Stimulated activated CD8-positive, alpha-beta memory T cell treated with anti-CD3 and anti-CD28 coated beads, Interleukin-4, amount 100 ng/mL, for 4 hours (primary cell): ENCODE data around the gene RNF151.

ENCODE experiments used
- DNase-seq, 2 donors: peaks; one replicate each; pipeline ENCODE4 v3.0.0-alpha.2; 2020; ENCODE audit warnings: low read depth in 2 of 2, low spot score in 1 of 2

The RNF151 gene

DNA sequence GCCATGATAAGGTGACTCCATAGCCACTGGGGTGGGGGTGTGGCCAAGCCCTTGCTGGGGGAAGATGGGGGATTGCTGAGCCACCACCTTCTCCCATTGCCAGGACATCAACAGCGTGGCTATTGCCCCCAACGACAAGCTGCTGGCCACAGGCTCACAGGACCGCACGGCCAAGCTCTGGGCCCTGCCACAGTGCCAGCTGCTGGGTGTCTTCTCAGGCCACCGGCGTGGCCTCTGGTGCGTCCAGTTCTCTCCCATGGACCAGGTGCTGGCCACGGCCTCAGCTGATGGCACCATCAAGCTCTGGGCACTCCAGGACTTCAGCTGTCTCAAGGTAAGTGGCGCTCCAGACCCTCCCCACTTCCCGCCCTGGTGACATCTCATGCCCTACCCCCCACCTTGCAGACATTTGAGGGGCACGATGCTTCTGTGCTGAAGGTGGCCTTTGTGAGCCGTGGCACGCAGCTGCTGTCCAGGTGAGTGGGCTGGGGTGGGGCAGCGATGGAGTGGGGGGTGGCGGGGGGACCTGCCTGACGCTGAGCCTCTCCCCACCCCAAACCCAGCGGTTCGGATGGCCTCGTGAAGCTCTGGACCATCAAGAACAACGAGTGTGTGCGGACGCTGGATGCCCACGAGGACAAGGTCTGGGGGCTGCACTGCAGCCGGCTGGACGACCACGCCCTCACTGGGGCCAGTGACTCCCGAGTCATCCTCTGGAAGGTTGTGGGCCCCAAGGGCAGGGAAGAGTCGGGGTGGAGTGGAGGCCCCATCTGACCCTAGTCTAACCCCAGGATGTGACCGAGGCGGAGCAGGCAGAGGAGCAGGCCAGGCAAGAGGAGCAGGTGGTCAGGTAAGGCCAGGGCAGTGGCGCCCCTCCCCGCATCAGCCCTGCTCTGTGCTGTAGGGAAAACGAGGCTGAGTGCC lies 10.6 kb downstream of the RNF151 start:
- DNase-seq, result no peak

DNA sequence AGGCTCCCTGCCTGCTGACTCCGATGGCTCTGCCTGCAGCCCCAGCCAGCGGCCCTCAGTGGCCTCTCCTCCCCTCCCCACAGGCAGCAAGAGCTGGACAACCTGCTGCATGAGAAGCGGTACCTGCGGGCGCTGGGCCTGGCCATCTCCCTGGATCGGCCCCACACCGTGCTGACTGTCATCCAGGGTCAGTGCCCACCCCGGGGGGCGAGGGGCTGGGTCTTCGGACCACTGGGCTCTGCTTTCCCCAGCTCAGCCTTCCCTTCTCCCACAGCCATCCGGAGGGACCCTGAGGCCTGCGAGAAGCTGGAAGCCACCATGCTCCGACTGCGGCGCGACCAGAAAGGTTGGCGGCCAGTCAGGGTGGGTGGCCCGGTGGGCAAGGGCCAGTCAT lies 11.2 kb downstream of the RNF151 start:
- DNase-seq, result no peak

GRCh38 chr16:1978476-1979120 lies 11.9 kb downstream of the RNF151 start:
- no peak for DNase-seq

- no peak for DNase-seq
Observed at GRCh38 chr16:1979271-1980029, 12.8 kb downstream of the RNF151 start.

- DNase-seq, result no peak
Observed at GRCh38 chr16:1980030-1980769, 13.5 kb downstream of the RNF151 start.

- DNase-seq, result no peak
Observed at GRCh38 chr16:1980770-1981087, 14.1 kb downstream of the RNF151 start.

- no peak for DNase-seq
Observed at GRCh38 chr16:1981398-1981836, 14.8 kb downstream of the RNF151 start, which contains the start of gene NOXO1. Gene NOXO1, minus strand, starts transcription at chr16:1981469. Its CDS starts 290 bp downstream, at chr16:1981179.

DNA sequence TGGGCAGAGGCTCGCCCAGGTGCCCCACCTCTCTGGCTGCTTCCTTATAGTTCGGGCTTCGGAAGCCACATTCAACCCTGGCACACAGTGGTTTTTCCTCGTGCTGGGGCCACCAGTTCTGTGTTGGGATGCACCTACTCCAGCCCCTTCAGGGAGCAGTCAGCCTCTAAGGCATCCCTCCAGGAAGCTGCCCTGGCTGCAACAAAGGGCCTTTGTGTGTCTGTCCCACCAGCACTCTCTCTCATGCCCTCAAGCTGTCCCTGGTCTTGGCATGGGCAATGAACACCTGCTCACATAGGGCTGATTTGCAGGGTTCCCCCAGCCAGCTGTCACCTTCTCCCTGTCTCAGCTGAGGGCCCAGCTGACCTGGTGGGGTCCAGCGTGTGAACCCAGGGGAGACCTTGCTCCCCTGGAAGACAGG lies 15.4 kb downstream of the RNF151 start:
- no peak for DNase-seq

DNA sequence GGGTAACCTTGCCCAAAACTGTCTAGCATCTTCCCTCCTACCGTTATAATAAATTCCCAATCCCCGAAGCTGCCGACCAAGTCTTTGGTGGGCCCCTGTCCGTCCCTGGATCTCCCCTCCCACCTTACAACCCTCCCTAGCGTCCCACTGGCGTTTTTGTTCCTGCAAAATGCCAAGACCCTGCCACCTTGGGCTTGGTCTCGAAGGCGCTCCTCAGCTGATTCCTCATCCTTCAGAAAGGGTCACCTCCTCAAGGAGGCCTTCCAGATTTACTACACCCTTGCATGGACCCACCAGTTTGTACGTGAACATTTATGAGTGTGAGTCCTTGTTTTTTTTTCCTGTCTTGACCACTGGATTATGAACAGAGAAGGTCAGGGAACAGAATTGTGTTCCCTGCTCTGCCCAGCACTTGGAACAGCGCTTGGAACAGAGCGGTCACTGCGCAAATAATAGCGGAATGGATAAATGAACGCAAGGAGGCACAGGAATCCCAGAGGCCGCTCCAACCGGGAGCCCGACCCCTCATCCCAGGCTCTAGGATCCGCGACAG lies 16.4 kb downstream of the RNF151 start:
- DNase-seq, result no peak

DNA sequence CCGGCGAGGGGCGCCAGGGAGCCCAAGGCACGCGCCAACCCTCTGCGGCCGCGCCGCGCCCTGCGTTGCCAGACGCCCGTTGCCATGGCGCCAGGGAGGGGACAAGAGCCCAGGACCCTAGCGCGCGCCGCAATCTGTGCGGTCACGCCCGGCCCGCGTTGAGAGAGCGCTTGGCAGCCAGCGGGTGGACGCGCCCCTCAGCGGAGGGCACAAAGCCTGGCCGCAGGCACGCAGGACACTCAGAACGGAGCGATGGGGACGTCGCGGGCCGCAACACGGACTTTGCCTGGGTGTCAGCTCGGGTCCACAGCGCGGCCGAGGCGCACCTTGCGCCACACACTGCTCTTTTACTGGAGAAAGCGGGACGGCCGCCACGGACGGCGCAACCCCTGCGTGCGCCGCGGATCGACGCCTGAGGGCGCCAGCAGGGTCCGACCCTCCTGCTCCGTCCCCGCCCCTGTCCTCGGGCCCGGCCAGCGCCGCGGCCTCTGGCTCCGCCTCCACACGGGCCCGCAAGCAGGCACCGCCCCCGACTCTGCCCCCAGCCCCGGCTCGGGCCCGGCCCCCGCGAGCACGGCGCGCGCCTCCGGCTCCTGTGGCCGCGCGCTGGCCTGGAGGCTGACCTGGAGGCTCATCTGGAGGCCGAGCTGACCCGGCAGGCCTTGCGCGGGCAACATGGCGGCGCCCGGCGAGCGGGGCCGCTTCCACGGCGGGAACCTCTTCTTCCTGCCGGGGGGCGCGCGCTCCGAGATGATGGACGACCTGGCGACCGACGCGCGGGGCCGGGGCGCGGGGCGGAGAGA lies 17.1 kb downstream of the RNF151 start, which contains the start of gene GFER:
Gene GFER, plus strand, starts transcription at position 650 of the 803 bp plus-strand sequence. Its CDS starts 26 bp downstream, at position 676.
- no peak for DNase-seq

DNA sequence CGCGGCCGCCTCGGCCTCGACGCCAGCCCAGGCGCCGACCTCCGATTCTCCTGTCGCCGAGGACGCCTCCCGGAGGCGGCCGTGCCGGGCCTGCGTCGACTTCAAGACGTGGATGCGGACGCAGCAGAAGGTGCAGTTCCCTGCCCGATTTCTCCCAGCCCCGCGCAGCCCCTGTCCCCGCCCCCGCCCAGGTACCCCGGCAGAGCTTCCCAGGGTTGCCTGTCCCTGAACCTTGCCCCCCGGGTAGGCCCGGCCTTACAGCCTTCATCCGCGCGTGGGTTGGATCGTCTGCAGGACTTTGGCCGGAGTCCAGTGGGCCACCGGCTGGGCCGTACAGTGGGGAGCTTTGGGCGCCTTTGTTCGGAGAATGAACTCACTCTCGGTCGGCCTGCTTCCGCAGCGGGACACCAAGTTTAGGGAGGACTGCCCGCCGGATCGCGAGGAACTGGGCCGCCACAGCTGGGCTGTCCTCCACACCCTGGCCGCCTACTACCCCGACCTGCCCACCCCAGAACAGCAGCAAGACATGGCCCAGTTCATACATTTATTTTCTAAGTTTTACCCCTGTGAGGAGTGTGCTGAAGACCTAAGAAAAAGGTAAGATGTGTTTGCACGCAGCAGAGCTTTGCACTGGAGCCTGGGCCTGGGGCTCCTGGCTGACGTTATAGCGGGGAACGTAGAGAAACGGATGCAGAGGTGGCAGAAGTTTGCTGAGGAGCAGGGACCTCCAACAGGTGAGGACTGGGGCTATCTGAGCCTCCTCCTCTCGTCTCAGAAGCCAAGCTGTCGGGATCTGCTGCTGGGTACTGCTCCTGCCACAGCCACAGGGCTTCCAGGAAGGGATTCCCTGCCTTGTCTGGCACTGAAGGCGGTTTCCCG lies 17.9 kb downstream of the RNF151 start:
- no peak for DNase-seq

- DNase-seq, result no peak
Observed at GRCh38 chr16:1985466-1986150, 19.0 kb downstream of the RNF151 start.

- no peak for DNase-seq
Observed at GRCh38 chr16:1987198-1987597, 20.5 kb downstream of the RNF151 start.

DNA sequence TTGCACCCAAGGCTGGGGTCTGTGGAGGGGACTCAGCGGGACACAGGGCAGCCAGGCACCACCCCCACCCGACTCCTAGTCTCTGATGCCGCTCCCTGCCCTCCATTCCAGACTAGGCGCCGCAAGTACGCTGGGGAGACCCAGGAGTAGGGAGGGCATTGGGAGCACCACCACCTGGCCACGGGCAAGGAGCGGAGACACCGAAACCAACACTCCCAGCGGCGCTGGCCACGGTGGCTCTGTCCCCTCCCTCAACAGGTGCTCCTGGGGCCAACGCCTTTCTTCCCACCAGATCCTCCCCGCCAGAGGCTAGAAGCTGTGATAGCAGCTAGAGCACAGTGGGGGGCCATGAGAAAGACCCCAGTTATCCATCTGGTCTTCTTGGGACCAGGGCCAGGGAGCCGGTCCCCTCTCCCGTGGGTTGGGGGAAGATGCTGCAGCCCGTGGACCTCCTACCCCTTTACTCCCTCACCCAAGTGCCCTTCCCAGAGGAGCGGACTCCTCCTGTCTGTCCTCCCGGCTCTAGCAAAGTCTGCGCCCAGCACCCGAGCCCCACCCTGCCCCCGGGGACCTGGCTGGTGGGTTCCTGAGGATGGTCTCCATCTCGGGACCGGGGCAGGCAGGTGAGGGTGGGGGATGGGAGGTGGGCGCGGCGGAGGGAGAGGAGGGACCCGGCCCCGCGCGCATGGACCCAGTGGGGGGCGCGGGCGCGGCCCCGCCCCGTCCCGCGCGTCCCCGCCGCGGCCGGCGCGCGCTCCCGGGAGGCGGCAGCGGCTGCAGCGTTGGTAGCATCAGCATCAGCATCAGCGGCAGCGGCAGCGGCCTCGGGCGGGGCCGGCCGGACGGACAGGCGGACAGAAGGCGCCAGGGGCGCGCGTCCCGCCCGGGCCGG lies 22.8 kb downstream of the RNF151 start, which contains the start of gene SYNGR3:
Gene SYNGR3, plus strand, starts transcription at position 762 of the 892 bp plus-strand sequence. CDS start 133 bp downstream, outside the sequence.
- DNase-seq, result no peak

GRCh38 chr16:1990101-1990350 lies 23.4 kb downstream of the RNF151 start:
- no peak for DNase-seq

DNA sequence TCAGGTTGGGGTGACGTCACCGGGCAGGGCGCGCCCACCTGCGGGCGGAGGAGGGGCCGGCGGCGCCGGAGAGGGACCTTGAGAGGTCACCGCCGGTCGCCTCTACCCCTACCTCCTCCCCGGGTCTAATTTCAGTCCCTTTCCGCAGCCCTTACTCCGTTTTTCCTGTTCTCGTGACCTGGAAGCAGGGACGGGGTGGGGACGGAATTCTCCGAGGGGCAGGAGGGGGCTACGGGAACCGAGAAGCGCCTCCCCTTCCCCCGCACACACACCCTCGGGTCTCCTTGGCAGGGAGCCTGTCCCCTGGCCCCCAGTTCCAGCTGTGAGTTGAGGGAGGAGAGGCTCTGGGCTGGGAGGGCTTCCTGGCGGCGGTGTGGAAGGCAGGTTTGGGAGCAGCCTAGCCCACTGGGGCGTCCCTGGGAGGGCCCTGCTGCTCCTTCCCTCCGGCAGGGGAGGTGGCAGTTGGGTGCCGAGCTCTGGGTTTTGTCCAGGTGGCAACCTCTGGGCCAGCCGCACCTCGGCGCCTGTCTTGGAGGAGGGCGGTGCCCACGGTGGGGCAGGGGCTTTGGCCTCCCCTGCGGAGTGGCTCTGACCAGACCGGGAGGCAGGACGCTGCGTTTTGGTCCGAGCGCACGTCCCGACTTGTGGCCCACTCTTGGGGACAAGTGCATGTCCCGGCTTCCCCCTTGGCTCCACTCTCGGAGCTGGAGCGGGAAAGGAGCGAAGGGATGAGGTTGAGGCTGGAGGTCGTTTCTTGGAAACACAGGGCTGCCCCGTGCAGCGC lies 23.9 kb downstream of the RNF151 start:
- no peak for DNase-seq
